ENCODE measurements around the gene SWI5.

DNA sequence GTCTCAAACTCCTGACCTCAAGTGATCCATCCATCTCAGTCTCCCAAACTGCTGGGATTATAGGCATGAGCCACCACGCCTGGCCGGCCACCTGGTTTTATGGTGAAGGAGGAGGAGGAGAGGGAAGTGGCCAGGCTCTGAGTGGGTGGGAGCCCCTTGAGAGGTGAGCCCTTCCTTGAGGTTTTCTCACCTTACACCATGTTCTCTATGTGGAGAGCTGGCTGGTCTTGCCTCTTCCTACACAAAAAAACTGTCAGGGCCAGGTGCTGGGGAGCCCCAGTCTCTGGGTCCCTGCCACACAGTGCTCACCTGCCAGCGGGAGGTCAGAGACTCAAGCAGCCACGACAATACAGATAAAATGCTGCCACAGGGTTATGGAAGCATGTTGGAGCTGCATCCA lies 18.1 kb downstream of the SWI5 start:
- TF ChIP-seq, protein P1, sequence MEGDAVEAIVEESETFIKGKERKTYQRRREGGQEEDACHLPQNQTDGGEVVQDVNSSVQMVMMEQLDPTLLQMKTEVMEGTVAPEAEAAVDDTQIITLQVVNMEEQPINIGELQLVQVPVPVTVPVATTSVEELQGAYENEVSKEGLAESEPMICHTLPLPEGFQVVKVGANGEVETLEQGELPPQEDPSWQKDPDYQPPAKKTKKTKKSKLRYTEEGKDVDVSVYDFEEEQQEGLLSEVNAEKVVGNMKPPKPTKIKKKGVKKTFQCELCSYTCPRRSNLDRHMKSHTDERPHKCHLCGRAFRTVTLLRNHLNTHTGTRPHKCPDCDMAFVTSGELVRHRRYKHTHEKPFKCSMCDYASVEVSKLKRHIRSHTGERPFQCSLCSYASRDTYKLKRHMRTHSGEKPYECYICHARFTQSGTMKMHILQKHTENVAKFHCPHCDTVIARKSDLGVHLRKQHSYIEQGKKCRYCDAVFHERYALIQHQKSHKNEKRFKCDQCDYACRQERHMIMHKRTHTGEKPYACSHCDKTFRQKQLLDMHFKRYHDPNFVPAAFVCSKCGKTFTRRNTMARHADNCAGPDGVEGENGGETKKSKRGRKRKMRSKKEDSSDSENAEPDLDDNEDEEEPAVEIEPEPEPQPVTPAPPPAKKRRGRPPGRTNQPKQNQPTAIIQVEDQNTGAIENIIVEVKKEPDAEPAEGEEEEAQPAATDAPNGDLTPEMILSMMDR (IDR thresholded peaks at IDR 0.05), result no peak
- TF ChIP-seq POLR2A (IDR thresholded peaks at IDR 0.05), result no peak

All from prostate gland (tissue), 2 donors.